NCI-H2107 treated with DMSO at 0.1 percent for 48 hours (cell line): ENCODE data around the gene UBE2J1.
"Not testable (repeated sequence)": the region's sequence is repeated elsewhere in the genome, so short reads cannot be mapped to it uniquely, and the experiment has no call there.

ENCODE experiments used
- DNase-seq: peaks from one replicate; lab custom pipeline; 2025; ENCODE audit not compliant: unreplicated experiment; lab: John Stamatoyannopoulos, UW

UBE2J1 gene, protein sequence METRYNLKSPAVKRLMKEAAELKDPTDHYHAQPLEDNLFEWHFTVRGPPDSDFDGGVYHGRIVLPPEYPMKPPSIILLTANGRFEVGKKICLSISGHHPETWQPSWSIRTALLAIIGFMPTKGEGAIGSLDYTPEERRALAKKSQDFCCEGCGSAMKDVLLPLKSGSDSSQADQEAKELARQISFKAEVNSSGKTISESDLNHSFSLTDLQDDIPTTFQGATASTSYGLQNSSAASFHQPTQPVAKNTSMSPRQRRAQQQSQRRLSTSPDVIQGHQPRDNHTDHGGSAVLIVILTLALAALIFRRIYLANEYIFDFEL

GRCh38 chr6:89352278-89353117 lies at the start of gene UBE2J1:
UBE2J1 (minus strand) TSS chr6:89352722; CDS start chr6:89352569, 153 bp downstream.
- DNase-seq, result peak; percentile 30

- DNase-seq, result no peak
These were observed 48.4 kb upstream of the UBE2J1 start for GRCh38 chr6:89400912-89401399.

DNA sequence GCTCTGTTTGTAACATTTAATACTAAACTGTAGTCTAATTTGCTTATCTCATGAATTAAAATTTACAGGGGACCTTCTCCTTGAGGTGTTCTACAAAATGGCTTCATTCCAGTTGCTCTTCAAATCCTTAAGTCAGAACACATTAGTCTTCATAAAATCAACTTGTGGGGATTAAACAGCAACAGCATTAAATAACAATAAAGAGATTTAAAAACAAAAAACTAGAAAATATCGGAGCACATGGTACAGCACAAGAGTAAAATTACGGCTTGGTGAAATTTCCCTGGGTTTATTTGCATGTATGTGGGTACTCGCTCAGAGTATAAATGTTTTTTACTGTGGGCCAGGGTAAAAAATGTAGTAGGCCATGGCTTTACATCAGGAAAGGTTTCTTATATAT lies 47.5 kb upstream of the UBE2J1 start:
- DNase-seq, result no peak

GRCh38 chr6:89398762-89399525 lies 46.4 kb upstream of the UBE2J1 start:
- no peak for DNase-seq

- DNase-seq, result not testable (repeated sequence)
These were observed 45.4 kb upstream of the UBE2J1 start for GRCh38 chr6:89397884-89398283.

GRCh38 chr6:89393659-89394058 lies 41.1 kb upstream of the UBE2J1 start:
- no peak for DNase-seq

DNA sequence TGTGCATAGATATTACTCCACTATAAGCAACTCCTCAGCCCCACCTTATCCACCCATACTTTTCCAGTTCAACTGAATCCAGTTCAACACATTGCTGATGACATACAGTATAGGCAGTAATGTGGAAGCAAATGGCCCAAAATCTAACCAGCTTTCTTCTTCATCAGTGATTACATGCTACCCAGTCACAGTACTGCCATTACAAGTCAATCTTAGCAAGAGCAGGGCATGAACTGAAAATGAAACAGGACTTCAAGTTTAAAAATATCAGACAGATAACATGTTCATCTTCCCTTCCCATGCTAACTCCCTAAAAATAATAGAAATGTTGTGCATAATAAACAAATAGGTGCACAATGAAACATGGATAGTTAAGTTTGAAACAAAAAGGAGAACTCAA lies 40.3 kb upstream of the UBE2J1 start:
- no peak for DNase-seq

DNA sequence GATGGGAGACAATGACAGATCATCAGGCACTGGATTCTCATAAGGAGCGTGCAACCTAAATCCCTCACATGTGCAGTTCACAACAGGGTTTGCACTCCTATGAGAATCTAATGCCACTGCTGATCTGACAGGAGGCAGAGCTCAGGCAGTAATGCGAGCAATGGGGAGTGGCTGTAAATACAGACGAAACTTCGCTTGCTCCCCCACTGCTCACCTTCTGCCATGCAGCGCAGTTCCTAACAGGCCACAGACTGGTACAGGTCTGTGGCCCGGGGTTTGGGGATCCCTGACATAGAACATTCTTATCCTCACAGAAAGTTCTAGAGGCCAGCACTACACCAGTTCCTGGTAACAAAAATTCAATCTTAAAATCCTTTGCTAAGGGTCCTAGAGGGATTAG lies 36.3 kb upstream of the UBE2J1 start:
- DNase-seq, result no peak

DNA sequence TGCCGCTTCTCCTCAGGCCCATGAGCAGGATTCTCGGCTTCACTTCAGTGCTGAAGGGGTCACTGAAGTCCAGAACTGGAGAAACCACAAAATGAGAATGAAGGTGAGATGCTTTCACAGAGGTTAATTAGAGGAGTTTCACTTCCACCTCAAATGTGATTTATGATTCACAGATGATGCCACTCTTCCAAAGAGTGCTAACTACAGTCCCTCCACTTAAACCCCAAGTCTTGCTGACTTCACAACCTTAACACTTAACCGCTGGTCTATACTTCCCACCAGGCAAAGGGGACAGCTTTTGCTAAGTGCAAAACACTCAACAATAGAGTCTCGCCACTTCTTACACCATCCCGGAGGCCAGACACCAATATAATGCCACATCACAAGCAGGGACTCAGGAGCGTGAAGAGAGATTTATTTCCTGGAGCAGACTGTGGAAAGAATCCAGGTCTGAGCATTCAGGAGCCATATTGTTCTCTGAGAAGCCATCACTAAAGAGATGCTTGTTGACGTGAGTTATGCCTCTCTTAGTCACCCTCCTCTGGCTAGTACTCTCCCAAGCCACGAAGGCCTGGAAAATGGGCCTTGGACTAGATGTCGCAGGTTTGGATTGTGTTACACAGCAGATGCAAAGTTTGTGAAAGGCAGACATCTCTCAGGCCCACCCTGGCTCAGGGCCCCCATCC lies 35.1 kb upstream of the UBE2J1 start:
- no peak for DNase-seq

GRCh38 chr6:89386917-89387491 lies 34.5 kb upstream of the UBE2J1 start:
- DNase-seq, result no peak

DNA sequence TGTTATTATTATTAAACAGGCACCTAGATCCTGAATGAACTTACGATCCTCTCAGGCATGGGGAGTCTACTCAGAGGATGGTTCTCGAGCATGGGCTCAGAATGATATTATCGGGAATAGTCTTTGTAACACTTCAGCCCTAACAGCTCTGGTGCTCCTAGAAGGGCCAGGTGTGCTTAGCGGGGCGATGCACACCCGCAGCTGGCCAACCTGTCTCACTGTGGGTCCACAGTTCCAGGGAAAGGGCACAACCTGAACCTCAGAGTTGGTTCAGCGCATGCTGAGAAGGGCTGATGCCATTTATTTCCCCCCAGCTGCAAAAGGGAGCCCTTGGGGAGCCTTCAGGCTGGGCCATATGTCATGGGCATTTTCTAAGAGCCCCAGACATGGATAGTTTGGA lies 33.3 kb upstream of the UBE2J1 start:
- no peak for DNase-seq

DNA sequence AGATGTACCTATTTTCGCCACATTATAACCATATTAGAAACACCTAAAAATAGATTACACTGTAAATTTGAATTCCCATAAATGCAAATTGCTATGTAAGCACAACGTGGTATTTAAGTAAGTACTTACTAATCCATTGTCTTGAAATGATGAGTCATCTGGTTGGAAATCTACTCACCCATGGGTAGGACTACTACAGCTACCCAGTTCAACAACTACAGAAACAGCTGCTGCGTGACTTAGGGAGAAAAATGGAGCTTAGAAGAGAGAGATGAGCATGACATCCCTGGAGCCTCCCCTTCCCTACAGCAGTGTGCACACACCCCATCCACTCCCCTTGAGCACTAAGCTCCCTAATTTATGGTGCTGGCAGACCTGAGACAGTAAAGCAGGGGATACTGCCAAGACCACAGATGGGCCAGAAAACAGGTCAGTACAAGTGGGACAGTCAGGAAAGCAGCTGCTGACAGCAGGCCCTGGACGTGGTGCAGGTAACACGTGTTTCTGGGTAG lies 32.7 kb upstream of the UBE2J1 start:
- DNase-seq, result no peak

DNA sequence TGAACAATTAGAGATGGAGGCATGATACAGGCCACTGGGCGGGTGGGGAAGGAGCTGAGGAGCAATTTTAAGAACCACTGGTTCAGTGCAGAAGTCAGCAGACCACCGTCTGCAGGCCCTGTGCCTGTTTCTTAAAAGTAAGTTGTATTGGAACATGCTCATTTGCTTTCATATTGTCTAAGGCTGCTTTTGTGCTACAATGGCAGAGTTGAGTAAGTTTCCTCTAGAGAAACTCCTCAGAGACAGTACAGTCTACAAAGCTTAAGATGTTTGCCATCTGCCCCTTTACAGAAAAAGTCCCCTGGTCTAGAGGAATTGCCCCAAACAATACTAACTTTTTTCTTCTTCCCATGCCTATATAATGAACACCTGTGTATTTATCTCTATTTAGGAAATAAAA lies 28.5 kb upstream of the UBE2J1 start:
- no peak for DNase-seq

DNA sequence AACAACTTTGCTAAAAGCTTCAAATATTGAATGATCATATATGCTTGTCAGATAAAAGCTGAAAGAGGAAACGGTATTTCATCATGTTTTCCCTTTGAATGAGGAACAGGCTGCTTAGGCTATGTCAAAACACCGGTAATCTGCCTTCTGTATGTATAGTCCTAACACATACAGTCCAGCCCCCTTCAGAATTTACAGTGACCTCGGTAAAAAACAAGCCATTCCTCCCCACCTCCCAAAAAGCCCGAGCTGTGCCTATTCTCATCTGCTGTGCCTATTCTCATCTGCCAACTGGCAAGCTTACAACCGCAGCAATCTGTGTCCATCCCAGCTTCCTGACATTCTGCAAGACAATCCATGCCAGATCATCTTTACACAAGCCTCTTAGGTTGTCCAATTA lies 26.8 kb upstream of the UBE2J1 start:
- DNase-seq, result no peak

GRCh38 chr6:89378628-89379027 lies 26.1 kb upstream of the UBE2J1 start:
- no peak for DNase-seq

GRCh38 chr6:89375427-89376267 lies 23.1 kb upstream of the UBE2J1 start:
- peak; percentile 95 for DNase-seq

DNA sequence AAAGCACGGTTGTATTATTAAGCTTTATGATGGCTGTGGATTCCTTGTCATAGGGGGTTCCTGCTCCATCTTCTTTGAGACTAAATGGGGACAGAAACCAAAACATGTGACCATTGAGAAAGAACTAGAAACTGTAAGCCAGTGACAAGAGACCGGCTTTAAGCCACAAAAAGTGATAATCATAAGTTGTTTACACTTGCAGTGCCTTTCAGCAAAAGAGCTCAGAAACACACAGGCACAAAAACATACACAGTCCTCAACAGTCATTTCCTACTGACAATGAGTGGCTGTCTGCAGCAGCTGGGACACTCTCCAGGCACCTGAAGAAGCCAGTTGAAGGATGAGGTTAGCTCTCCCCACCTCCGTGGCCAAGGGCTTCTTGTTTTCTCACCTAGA lies 20.0 kb upstream of the UBE2J1 start:
- DNase-seq, result peak; percentile 70

DNA sequence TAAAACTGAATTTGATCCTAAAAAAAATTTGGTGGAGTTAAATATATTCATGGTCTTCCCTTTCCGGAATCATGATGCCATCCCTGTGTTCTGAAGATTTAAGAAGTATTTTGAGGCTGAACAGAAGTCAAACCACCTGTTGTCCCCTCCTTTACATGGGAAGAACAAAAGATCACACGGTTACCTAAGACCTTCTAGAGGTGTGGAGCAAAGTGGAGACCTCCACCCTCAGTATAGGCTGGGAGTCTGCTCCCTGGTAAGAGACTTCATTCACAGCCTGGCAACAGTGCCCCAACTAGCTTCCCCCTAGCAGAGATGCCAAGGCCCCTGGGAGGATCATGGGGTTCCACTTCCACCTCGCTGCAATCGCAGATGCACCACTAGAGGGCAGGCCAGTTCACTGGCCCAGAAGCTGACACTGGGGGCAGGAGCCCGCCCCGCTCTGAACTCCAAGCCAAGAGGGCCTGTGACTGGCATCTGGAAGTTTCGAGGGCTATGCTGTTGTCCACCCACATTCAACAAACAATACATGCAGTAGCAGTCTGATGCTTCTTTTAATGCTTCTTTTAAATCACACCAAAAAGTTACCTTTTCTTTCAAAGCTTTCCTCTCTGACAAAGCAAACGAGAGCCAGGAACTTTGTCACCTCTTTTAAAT lies 19.5 kb upstream of the UBE2J1 start:
- peak; percentile 57 for DNase-seq

- no peak for DNase-seq
These were observed 16.5 kb upstream of the UBE2J1 start for GRCh38 chr6:89368999-89369398.
